Measurements from ENCODE around the gene CAV3.

GRCh38 chr3:8773941-8774542, 40.4 kb downstream of the CAV3 start:
- TF ChIP-seq CTCF (IDR thresholded peaks at IDR 0.05) (no peak), POLR2A (IDR thresholded peaks at IDR 0.05) (no peak)
